OCI-LY3 (cell line): ENCODE results near the gene SLC7A6OS.

Experiments
- EZH2phosphoT487 ChIP-seq: fragments of 200-600 bp; shearing (Covaris generic); IDR thresholded peaks from 2 replicates; pipeline ENCODE4 v1.6.1; 2018; ENCODE audit warnings: antibody characterized with exemption, mixed run types, low read depth
- TF ChIP-seq, protein P1 (sequence below): fragments of 200-600, 300-600 bp; sonication (generic); IDR thresholded peaks from 2 replicates; pipeline ENCODE4 v1.5.1; 2014; ENCODE audit warnings: antibody characterized with exemption, low read length, low read depth

DNA sequence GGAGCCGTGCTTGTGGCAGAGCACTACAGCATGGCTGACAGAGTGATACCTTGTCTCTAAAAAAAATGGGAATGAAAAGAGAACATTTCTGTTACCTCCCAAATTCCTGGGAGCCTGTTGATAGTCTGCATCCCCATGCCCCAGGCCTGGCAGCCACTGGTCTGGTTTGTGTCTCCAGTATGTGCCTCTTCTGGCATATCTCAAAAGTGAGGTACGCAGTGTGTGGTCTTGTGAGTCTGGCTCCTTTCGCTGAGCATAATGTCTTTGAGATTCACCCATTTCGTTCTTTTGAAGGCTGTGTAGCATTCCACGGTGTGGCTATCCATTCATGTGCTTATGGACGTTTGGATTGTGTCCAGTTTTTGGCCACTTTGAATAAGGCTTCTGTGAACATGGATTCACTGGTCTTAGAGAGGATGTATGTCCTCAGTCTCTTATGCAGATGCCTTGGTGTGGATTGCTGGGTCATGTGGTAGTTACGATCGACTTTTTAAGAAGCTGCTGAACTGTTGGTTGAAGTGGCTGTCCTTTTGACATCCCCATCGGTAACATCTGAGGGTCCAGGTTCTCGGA is 39.2 kb upstream of the SLC7A6OS start:
- TF ChIP-seq, protein P1, sequence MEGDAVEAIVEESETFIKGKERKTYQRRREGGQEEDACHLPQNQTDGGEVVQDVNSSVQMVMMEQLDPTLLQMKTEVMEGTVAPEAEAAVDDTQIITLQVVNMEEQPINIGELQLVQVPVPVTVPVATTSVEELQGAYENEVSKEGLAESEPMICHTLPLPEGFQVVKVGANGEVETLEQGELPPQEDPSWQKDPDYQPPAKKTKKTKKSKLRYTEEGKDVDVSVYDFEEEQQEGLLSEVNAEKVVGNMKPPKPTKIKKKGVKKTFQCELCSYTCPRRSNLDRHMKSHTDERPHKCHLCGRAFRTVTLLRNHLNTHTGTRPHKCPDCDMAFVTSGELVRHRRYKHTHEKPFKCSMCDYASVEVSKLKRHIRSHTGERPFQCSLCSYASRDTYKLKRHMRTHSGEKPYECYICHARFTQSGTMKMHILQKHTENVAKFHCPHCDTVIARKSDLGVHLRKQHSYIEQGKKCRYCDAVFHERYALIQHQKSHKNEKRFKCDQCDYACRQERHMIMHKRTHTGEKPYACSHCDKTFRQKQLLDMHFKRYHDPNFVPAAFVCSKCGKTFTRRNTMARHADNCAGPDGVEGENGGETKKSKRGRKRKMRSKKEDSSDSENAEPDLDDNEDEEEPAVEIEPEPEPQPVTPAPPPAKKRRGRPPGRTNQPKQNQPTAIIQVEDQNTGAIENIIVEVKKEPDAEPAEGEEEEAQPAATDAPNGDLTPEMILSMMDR, result no peak
- TF ChIP-seq EZH2phosphoT487, result no peak
